Stimulated activated CD4-positive, alpha-beta T cell treated with anti-CD3 and anti-CD28 coated beads, Interleukin-4, amount 100 ng/mL, for 1 hour (primary cell): Measurements from ENCODE around the gene OTUD1.

Experiments
- DNase-seq: peaks from one replicate; pipeline ENCODE4 v3.0.0-alpha.2; 2020

OTUD1 gene

GRCh38 chr10:23422003-23422411 lies 16.9 kb upstream of the OTUD1 start:
- no peak for DNase-seq

GRCh38 chr10:23432166-23432565 lies 6.7 kb upstream of the OTUD1 start:
- no peak for DNase-seq

DNA sequence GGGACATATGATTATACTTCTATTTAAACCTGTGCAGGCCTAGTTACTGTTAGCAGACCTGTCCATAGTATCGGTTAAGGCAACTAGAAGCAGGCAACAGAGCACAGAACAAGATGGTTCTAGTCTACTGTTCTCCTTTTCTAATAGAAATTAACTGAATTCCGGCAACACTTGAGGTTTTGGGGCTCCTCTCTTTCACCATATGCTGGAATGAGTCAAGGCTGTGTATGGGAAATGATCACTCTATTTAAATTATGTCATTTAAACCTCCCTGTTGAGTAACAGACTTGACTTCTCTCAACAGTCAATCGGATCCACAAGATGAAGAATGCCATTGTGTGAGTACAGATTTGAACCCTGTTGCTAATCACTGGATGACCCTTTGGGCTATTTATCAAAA lies 6.2 kb upstream of the OTUD1 start:
- DNase-seq = no peak

DNA sequence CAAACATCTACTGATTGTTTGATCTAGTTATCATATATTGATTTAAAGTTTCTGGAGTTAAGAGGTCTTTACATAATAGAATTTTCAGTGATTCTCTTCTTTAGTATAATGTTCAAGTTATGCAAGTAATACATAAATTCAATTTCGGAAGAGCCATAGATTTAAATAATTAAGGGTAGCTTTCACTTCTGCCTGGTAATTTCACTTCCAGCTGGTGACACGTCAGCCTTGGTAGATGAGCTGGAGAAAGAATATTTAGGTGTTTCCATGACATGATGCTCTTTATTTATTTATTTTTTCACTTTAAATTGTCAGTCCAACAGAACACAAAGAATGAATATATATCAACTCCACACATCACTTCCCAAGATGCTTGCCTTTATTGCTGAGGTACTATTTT lies 5.2 kb upstream of the OTUD1 start:
- no peak for DNase-seq

- no peak for DNase-seq
Observed at GRCh38 chr10:23435378-23435777, 3.5 kb upstream of the OTUD1 start.

DNA sequence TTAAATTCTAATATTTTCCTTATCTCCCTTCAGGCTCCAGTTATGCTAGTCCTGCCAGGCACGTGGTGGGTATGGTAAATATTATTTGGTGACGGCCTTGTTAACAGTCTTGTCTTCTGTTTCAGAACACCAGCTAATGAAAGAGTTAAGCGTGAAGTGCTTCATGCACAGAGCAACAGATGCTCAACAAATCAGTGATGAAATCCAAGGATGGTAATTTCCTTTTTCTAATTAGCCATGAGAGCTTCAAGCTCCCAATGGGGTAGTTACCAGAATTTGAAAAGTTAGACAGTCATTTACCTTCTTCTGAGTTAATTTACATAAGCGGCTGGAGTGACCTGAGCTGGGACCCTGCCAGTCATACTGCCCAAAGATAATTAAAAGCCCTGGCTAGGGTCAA lies 1.9 kb upstream of the OTUD1 start:
- no peak for DNase-seq

- no peak for DNase-seq
Observed at GRCh38 chr10:23437963-23438546, 820 bp upstream of the OTUD1 start.

- no peak for DNase-seq
Observed at GRCh38 chr10:23439452-23439960, 631 bp downstream of the OTUD1 start.

DNA sequence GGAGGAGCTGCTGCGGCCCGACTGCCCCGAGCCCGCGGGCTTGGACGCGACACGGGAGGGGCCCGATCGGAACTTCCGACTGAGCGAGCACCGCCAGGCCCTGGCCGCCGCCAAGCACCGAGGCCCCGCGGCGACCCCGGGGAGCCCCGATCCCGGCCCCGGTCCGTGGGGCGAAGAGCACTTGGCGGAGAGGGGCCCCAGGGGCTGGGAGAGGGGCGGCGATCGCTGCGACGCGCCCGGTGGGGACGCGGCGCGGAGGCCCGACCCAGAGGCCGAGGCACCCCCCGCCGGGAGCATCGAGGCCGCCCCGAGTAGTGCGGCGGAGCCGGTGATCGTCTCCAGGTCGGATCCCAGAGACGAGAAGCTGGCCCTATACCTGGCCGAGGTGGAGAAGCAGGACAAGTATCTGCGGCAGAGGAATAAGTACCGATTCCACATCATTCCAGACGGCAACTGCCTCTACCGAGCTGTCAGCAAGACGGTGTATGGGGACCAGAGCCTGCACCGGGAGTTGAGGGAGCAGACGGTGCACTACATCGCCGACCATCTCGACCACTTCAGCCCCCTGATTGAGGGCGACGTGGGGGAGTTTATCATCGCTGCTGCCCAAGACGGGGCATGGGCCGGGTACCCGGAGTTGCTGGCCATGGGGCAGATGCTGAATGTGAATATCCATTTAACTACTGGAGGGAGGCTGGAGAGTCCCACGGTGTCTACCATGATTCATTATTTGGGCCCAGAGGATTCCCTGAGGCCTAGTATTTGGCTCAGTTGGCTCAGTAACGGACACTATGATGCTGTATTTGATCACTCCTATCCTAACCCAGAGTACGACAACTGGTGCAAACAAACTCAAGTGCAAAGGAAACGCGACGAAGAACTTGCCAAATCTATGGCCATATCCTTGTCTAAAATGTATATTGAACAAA lies 1.4 kb downstream of the OTUD1 start:
- peak; percentile 32 for DNase-seq

DNA sequence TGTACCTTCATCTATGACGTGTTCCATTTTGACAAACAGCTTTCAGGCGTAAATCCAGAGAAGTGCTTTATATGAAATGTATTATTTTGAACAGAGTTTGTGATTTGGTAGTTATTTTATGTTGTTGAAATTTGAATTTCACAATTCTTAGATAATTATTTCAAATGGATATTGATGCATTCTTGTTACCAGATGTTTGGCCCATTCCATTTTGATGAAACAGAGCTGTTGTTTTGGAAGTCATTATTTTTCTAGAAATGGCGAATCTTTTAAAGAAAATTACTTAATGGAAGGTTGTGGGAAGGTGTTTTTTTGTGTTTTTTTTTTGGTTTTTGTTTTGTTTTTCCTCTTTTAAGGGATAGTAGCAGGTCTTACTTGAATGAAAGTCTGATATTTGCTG lies 2.4 kb downstream of the OTUD1 start:
- DNase-seq = no peak

GRCh38 chr10:23442936-23443335 lies 4.1 kb downstream of the OTUD1 start:
- DNase-seq = no peak

- DNase-seq = no peak
Observed at GRCh38 chr10:23445591-23445990, 6.7 kb downstream of the OTUD1 start.

DNA sequence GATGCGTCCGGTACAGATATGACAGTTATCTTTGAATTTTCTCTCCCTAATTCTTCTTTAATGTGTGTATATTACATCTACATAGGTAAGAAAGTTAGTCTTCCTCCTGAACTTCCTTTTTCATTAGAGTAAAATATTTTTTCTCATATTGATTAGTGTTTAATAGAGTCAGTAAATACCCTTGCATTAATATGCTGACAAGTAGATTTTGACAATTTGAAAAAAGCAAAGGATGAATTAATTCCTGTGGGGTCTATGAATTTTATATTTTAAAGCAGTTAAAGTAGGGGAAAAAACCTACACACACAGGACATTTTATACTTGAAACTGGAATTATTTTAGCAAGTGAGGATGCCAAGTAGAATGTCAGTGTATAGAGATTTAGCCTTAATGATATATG lies 9.4 kb downstream of the OTUD1 start:
- DNase-seq = no peak

DNA sequence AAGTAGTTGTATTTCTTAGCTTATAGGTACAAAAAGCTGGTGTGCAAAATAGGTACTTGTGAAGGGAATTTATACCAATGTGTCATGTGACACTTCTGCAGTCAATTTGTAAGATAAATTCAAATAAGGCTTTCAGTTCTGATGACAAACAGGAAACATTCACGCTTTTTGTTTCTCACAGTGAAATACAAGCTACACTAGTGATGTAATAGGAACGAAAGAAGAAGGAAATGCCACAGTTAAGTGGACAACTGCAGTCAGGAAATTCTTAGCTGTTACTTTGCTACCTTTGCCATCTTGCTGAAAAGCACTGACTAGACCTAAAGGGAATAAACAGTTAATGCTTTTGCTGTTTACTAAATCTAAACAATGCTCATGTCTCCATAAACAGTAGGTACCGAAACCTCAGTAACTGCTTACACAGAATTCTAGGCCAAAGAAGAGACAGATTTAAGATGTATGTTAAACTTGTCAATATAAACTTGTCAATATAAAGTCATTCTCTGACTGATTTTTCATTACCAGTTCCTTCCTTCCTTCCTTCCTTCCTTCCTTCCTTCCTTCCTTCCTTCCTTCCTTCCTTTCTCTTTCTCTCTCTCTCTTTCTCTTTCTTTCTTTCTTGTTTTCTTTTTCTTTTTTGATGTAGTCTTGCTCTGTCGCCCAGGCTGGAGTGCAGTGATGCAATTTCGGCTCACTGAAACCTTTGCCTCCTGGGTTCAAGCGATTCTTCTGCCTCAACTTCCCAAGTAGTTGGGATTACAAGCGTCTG lies 10.1 kb downstream of the OTUD1 start:
- DNase-seq = no peak

- no peak for DNase-seq
Observed at GRCh38 chr10:23452033-23452655, 13.3 kb downstream of the OTUD1 start.

- DNase-seq = no peak
Observed at GRCh38 chr10:23453465-23453864, 14.6 kb downstream of the OTUD1 start.

- DNase-seq = no peak
Observed at GRCh38 chr10:23457632-23458417, 18.9 kb downstream of the OTUD1 start.

DNA sequence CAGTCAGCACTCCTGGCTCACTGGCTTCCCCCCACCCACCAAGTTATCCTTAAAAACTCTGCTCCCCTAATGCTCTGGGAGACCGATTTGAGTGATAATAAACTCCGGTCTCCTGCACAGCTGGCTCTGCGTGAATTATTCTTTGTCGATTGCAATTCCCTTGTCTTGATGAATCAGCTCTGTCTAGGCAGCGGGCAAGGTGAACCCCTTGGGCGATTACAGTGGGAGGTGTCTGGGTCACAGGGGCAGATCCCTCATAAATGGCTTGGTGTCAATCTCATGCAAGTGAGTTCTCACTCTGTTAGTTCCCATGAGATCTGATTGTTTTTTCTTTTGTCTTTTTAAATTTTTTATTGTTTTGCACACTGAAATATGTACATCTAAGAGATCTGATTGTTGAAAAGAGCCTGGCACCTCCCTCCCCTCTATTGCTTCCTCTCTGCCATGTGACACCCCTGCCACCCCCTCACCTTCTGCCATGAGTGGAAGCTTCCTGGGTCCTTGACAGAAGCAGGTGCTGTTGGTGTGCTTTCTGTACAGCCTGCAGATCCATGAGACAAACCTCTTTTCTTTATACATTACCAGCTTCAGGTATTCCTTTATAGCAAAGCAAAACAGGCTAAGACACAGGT lies 20.5 kb downstream of the OTUD1 start:
- no peak for DNase-seq

DNA sequence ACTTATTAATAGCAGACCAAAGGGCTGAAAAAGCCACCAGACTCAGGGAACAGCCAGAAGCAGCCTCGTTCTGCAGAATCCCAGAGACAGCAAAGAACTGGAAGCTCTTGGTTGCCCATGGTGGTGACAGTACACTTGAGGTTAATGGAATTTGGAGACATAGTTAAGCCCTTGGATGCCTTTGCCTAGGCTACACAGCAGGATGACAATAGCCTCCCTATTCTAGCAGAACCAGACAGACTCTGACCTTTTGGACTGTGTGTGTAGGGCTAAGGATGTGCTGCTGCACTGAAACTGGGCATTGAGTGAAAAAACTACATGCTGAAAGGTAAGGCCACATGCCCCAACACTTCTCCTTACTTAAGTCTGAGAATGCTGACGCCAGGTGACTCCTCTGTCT lies 22.7 kb downstream of the OTUD1 start:
- no peak for DNase-seq

GRCh38 chr10:23467012-23467411 lies 28.1 kb downstream of the OTUD1 start:
- no peak for DNase-seq

GRCh38 chr10:23467548-23467947 lies 28.7 kb downstream of the OTUD1 start:
- DNase-seq = no peak
